HG03045 (cell line): Measurements from ENCODE around the gene MARCHF4.
A peak's percentile ranks its signal among the peaks of the same experiment; 100 is the strongest.

Experiments
- ATAC-seq: cut with Tn5 transposase; IDR thresholded peaks from one replicate; pipeline ENCODE4 v1.9.1; 2021; ENCODE audit warnings: mild to moderate bottlenecking, moderate library complexity; ENCODE audit not compliant: unreplicated experiment

The MARCHF4 gene, protein sequence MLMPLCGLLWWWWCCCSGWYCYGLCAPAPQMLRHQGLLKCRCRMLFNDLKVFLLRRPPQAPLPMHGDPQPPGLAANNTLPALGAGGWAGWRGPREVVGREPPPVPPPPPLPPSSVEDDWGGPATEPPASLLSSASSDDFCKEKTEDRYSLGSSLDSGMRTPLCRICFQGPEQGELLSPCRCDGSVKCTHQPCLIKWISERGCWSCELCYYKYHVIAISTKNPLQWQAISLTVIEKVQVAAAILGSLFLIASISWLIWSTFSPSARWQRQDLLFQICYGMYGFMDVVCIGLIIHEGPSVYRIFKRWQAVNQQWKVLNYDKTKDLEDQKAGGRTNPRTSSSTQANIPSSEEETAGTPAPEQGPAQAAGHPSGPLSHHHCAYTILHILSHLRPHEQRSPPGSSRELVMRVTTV

DNA sequence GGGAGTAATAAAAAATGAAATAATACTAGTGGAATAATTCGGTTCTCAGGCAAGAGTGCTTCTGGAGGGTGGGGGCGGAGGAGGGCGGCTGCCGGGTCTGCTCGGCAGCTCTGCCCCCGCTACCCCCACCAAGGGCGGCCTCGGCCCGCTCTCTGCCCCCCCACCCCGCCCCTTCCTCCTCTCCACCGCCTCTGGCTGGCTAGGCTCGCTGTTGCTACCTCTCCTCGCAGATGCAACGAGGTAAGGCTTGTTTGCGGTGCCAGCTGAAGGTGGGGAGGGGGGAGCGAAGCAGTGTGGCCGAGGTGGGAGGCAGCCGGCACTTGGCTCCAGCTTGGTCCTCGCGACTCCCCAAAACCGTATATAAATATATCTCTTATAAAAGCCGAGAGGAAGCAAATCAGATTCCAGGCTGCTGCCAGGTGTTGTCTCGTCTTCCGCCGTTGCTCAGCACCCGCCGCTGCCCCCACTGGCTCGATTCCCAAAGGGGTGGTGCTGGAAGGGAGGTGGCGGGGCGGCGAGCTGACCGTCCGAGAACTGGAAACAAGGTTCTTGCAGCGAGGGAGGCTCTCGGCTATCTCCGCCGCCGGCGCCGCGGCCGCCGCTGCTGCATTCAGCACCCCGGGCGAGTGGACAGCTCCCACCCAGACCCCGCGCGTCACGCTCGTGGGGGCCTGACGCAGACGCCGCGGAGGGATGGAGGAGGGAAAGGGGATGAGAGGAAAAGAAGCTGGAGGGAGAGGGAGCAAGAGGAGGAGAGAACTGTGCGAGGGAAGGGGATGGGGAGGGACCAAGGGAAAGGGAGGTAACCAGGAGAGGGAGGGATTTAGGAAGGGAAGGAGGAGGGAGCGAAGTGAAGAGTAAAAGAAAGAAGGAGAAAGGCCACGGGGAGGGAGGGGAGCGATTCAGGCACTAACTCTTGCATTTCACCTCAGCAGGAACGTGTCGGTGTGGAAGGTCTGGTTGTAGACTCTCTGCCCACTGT, at the start of gene MARCHF4:
MARCHF4 (minus strand) TSS at position 763 of the 982 bp plus-strand sequence. CDS start 2,223 bp downstream, outside the sequence.
- no peak for ATAC-seq

DNA sequence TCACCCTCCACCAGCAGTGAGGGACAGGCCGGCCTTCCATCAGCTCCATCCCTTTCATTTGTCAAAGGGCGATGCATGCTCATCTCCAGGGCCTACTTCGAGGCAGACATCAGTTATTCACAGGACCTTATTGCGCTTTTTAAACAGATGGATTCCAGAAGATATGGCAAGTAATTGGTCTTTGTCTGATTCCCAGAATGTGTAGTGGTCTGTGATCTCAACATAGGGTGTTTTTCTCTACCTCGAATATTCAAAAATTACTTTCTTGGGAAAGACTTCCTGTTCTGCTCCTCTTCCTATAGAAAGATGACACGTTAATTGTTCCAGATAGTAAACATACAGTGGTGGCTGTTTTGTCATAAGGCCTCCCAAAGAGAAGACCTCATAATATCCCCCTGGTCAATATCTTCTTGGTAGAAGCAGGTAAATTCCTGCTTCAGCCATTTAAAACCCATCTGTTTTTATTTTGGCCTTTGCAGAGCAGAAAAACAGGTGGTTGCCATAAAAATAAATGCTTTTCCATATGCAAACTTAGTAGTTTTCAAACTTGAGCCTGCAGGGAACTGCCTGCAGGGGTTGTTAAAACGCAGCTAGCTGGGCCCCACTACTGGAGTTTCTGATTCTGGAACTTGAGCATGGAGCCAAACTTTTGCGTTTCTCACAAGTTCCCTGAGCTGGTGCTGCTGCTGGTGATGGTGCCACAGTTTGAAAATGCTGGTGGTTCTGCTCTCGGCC, 48.3 kb upstream of the MARCHF4 start:
- ATAC-seq = no peak

DNA sequence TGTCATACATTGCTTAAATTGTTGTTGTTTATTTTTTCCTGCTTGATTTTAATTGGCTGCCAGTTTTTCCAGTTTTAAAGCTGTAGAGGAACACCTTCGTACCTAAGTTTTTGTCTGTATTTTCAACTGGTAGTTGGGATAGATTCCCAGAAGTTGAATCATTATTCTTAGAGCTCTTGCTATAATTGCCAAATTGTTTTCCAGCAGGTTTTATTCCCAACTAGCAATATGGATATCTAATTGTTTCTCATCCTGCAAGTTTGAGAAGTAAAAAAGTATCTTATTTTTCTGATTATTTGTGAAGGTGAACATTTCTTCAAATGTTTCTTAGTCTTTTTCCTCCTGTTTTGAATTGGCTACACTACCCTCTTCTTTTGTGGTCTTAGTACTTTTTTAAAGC, 46.7 kb upstream of the MARCHF4 start:
- ATAC-seq = no peak

GRCh38 chr2:216416571-216417307, 44.5 kb upstream of the MARCHF4 start:
- no peak for ATAC-seq

DNA sequence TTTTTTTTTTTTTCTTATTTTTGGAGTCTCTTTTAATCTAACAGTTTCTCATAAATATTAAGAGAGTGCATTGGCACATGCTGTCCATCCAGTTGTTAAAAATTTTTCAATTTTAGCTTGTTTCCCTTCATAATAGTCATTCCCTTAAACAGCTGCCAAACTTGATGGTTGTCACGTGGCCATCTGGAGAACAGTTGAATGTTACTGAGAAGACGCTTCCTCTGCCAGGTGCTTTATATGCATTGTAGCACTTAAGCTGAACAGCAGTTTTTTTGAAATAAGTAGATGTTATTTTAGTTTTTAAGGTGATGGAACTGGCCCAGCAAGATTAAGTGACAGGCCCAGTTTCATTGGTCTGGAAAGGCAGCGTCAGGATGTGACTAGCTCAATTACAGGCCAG, 43.3 kb upstream of the MARCHF4 start:
- no peak for ATAC-seq

DNA sequence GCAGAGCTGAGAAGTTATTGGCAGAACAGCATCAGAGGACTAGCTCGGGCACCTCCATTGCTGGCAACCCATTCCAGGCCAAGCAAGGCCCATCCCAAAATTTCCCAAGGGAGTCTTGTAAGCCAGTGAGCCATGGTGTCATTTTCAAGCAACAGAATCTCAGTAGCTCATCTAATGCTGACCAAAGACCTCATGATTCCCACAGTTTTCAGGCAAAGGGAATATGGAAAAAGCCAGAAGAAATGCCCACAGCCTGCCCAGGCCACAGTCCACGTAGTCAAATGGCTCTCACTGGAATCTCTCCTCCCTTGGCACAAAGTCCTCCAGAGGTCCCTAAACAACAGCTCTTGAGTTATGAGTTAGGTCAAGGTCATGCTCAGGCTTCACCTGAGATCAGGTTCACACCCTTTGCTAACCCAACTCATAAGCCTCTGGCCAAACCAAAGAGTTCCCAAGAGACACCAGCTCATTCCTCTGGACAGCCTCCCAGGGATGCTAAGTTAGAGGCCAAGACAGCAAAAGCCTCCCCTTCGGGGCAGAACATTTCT, 42.6 kb upstream of the MARCHF4 start:
- ATAC-seq = no peak

DNA sequence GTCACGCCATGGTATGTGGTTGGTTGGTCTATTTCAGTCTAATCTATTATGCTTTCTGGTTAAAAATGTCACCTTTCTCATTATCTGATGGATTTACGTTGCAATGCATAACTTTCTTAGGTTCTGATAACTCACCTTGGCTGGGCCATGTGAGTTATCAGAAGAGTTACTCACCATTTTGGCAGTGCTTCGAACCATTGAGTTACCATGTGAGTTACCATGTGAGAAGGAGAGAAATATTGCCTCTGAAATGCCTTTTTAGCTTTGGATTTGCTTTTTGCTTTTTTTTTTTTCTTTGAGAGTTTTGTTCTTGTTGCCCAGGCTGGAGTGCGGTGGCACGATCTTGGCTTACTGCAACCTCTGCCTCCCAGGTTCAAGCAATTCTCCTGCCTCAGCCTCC, 41.6 kb upstream of the MARCHF4 start:
- ATAC-seq = no peak

- peak; percentile 95 for ATAC-seq
Measured at GRCh38 chr2:216412022-216412999, 40.0 kb upstream of the MARCHF4 start, which contains the start of gene SMARCAL1. Gene SMARCAL1 (plus strand): TSS chr2:216412484. CDS start chr2:216414705, 2,221 bp downstream.

GRCh38 chr2:216410550-216410949, 38.3 kb upstream of the MARCHF4 start:
- no peak for ATAC-seq

DNA sequence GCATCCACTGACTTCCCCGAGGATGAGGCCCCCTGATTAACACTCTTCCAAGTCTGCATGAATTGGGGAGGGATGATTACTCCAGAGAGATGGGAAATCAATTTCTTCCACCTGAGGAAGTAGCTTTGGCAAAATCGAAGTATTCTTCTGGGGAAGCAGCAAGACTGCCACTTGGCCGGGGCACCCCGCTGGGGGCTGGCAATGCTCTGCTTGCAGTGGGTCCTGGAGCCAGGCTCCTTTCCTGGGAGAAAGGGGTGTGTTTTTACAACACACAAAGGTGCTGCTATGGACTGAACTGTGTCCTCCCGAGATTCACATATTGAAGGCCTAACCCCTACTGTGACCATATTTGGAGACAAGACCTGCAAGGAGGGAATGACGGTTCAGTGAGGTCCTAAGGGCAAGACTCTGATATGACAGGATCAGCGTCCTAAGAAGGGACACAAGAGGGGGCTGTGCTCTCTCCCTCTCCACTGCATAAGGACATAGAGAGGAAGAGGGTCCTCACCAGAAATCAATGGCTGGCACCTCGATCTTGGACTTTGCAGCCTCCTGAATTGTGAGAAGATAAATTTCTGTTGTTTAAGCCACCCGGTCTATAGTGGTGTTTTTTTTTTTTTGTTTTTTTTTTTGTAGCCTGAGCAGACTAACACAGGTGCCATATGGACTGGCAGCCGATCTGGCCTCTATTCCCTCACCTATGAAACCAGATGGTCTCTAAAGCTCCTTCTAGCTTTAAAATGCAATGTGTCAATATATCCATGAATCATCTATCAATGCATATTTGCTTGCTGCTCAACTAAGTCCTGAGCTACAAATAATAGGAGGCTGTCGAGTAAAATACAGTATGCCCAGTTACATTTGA, 36.4 kb upstream of the MARCHF4 start:
- ATAC-seq = no peak

GRCh38 chr2:216406826-216407225, 34.5 kb upstream of the MARCHF4 start:
- ATAC-seq = no peak

DNA sequence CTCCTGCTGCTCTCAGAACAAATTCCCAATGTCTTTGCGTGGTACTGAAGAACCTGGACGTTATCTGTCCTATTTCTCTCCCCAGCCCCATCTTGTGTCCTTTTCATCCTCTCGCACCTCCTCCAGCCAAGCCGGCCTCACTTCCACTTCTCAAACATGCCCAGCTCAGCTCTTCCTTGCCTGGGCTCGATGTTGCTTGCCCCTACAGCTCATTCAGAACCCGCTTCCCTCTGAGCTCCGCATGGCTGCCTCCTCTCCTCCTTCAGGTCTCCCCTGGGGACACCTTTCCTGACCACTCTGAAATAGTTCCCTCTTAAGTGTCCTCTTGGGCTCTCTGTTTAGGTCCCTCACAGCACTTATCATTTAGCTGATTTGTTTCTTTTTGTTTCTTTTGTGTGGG, 33.3 kb upstream of the MARCHF4 start:
- no peak for ATAC-seq

DNA sequence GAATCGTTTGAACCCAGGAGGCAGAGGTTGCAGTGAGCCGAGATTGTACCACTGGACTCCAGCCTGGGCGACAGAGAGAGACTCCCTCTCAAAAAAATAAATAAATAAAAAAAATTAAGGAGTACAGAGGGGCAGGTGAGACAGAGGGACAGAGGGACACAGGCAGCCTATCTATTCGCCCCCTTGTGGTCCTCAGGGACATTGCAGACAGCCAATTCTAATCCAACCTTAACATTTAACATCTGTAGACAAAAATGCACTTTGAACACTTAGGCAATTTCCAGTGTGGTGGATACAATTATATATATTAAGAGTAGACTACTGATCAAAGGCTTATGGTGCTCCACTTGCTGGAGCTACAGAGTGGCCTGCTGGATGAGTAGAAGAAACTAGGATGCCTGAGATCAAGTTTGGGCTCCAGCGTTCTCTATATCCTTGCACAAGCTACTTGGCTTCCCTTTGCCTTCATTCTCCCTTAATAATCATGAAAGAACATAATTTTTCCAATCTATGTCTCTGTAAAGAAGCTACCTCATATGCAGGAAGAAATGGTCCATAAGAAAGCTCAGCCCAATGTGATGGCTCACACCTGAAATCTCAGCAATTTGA, 31.8 kb upstream of the MARCHF4 start:
- ATAC-seq = no peak

DNA sequence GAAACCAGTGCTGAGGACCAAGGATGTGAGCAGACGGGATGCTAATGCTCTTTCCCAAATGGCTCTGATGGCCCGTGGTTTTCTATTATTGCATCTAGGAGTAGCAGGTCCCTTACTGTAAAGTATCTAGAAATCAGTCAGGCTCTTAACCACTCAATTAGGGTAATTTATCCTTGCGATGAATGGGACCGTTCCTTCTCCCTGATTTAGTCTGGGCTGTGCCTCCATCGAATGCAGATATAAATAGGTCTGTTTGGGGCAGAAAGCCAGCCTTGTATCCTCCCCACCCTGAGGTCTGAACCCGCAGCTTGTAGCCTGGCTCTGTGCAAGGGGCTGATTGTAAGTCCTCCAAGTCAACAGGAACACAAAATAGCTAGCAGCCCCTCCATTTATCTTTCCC, 30.5 kb upstream of the MARCHF4 start:
- no peak for ATAC-seq

DNA sequence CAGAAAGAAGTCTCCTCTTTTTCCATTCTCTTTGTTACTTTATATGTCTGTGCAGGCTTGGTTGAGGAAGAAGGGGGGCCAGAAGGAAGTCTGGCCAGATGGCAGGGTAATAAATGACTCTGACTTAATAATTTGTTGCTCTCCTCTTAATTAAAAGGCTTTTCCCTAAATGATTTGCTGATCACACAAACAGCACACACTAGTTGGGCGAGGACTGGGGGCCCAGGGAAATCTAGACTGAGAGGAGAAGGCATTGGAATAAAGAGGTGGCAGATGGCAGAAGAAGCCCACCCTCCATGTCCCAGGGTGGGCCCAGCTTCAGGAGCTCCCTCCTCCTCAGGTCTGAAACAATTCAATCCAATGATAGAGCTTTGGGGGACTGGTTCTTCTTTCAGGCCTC, 27.3 kb upstream of the MARCHF4 start:
- ATAC-seq = no peak

GRCh38 chr2:216394881-216395280, 22.6 kb upstream of the MARCHF4 start:
- no peak for ATAC-seq
